Measurements from ENCODE around the gene OR10J1. TPM values are rescaled to one million over a fixed set of nuclear protein-coding genes. Genes with fewer than 3 reads are reported as not detected.

Gene OR10J1
- total RNA-seq, 1 experiment from 2014 or later = not detected

DNA sequence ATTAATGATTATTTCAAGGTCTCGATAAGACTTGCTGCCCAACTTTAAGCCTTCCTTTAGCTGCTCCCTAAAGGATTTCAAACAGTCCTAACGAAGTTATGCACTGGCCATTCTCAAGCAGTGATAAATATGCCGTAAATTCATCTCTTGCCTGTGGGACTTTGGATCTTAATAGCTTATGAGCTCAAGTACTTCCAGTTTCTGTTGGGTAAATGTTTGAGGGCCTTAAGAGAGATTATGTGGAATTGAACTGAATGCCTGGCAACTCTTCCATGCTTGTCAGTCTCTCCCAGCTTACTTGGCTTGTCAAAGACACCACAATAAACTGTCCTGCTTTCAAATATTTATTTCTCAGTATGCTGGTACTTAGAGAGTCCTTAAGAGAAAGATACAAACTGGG is 11.0 kb upstream of the OR10J1 start:
- peak overlapping the region; percentile 40 for H3K27ac Mint-ChIP-seq (ENCODE audit: low read depth, unreplicated experiment)
- ChIA-PET CTCF (interaction anchor here (0.6 to 1.1 kb wide), 3 partner anchors 17 to 651 kb away, joined by 3 to 4 read pairs (median 3); no protein-coding TSS in a partner anchor), POLR2A (interaction anchor here (0.7 to 1.0 kb wide), 2 partner anchors 40 to 41 kb away, joined by 3 to 4 read pairs; no protein-coding TSS in a partner anchor)
- H3K4me3 Mint-ChIP-seq (ENCODE audit: unreplicated experiment) = no peak overlapping the region
- no peaks in the 10 kb centered on the region for H3K27me3 Mint-ChIP-seq (ENCODE audit: insufficient read depth, unreplicated experiment)
- H3K4me1 Mint-ChIP-seq (ENCODE audit: insufficient read depth, unreplicated experiment) = peaks cover 21% of the 10 kb centered on the region
- intact Hi-C loops (cut with micrococcal nuclease) = no loop called here
- DNase-seq (ENCODE audit: unreplicated experiment) = no peak
- BruUV-seq (replicated peaks) = no TSS peak
- peaks cover 7% of the 10 kb centered on the region for H3K9me3 Mint-ChIP-seq (ENCODE audit: unreplicated experiment)
- no peak for TF ChIP-seq CTCF (IDR thresholded peaks at IDR 0.05; ENCODE audit: unreplicated experiment)
- H3K36me3 Mint-ChIP-seq (ENCODE audit: insufficient read depth, unreplicated experiment) = no peaks in the 10 kb centered on the region

DNA sequence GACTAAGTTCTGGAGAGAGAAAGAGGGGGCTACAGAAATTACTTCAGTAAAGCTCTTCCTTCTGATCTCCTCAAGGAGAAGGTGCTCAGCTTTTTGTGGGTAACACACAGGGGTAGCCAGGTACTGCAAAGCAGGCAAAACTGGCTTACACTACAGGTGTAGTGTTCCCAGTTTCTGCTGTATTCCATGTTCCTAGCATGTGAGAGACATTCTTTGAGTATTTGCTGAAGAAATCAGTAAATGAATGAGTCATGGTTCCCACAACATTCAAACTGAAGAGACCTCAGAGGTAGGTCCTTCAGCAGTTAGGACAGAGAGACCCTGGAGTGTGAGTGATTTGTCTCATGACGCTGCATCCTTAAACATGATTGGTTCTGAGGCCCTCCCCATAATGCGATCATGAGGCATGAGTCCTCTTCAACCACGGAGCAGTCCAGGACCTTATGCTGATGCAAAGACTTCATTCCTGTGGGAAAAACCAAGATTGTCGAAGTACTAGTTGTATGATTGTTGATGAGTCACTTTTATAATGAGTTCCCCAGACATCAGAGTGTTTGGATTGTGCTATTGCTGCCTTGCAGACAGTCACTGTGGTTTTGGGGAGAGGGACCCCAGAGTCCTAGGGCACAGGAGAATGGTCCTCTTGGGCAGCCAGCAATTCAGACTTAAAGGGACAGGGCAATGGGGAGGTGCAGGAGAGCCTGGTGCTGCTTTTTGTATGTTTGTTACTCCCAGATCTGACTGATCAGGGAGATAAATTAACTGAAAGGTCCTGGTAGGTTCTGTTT is 10.3 kb upstream of the OR10J1 start:
- H3K36me3 Mint-ChIP-seq (ENCODE audit: insufficient read depth, unreplicated experiment) = no peaks in the 10 kb centered on the region
- ChIA-PET POLR2A (interaction anchor here (1.0 kb wide), 1 partner anchor 40 kb away, joined by 3 read pairs; no protein-coding TSS in a partner anchor), CTCF (no interaction called here)
- H3K4me3 Mint-ChIP-seq (ENCODE audit: unreplicated experiment) = no peak overlapping the region
- no TSS peak for BruUV-seq (replicated peaks)
- TF ChIP-seq CTCF (IDR thresholded peaks at IDR 0.05; ENCODE audit: unreplicated experiment) = no peak
- H3K9me3 Mint-ChIP-seq (ENCODE audit: unreplicated experiment) = peaks cover 7% of the 10 kb centered on the region
- H3K27me3 Mint-ChIP-seq (ENCODE audit: insufficient read depth, unreplicated experiment) = no peaks in the 10 kb centered on the region
- H3K27ac Mint-ChIP-seq (ENCODE audit: low read depth, unreplicated experiment) = peak overlapping the region; percentile 40
- H3K4me1 Mint-ChIP-seq (ENCODE audit: insufficient read depth, unreplicated experiment) = peaks cover 21% of the 10 kb centered on the region
- intact Hi-C loops (cut with micrococcal nuclease) = no loop called here
- DNase-seq (ENCODE audit: unreplicated experiment) = peak; percentile 89

DNA sequence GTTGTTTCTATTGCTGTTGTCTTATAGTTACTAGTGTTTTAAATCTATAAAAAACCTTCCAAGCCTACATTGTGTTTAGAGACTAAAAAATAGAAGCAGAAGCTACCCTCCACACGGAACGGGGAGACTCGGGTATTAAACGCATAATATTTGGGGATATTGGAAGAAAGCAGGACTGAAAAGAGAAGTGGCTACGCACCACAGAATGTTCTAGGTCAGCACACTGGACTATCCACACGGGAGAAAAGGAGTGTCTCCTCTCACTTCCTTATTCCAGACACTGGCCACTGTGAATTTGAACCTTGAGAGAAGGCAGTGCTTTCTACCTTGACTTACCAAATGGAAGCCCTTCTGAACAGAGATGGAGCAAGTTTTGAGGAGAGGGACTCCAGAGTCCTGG is 8.5 kb upstream of the OR10J1 start:
- TF ChIP-seq CTCF (IDR thresholded peaks at IDR 0.05; ENCODE audit: unreplicated experiment) = no peak
- H3K36me3 Mint-ChIP-seq (ENCODE audit: insufficient read depth, unreplicated experiment) = no peaks in the 10 kb centered on the region
- H3K4me1 Mint-ChIP-seq (ENCODE audit: insufficient read depth, unreplicated experiment) = peaks cover 15% of the 10 kb centered on the region
- no peaks in the 10 kb centered on the region for H3K27me3 Mint-ChIP-seq (ENCODE audit: insufficient read depth, unreplicated experiment)
- intact Hi-C loops (cut with micrococcal nuclease) = no loop called here
- no TSS peak for BruUV-seq (replicated peaks)
- POLR2A ChIA-PET = no interaction called here
- DNase-seq (ENCODE audit: unreplicated experiment) = no peak
- no peak overlapping the region for H3K27ac Mint-ChIP-seq (ENCODE audit: low read depth, unreplicated experiment)
- CTCF ChIA-PET = interaction anchor here (1.0 kb wide), 1 partner anchor 10 kb away, joined by 3 read pairs; no protein-coding TSS in a partner anchor
- no peaks in the 10 kb centered on the region for H3K9me3 Mint-ChIP-seq (ENCODE audit: unreplicated experiment)
- H3K4me3 Mint-ChIP-seq (ENCODE audit: unreplicated experiment) = no peak overlapping the region

- BruUV-seq (replicated peaks) = no TSS peak
- intact Hi-C loops (cut with micrococcal nuclease) = no loop called here
- H3K4me3 Mint-ChIP-seq (ENCODE audit: unreplicated experiment) = no peak within 1 kb of the TSS
- H3K4me1 Mint-ChIP-seq (ENCODE audit: insufficient read depth, unreplicated experiment) = peaks cover 15% of the 10 kb centered on the region
- no peak for DNase-seq (ENCODE audit: unreplicated experiment)
- H3K36me3 Mint-ChIP-seq (ENCODE audit: insufficient read depth, unreplicated experiment) = no peaks in the 10 kb centered on the region
- no peaks in the 10 kb centered on the region for H3K9me3 Mint-ChIP-seq (ENCODE audit: unreplicated experiment)
- H3K27me3 Mint-ChIP-seq (ENCODE audit: insufficient read depth, unreplicated experiment) = no peaks in the 10 kb centered on the region
- no peak within 1 kb of the TSS for H3K27ac Mint-ChIP-seq (ENCODE audit: low read depth, unreplicated experiment)
- no peak for TF ChIP-seq CTCF (IDR thresholded peaks at IDR 0.05; ENCODE audit: unreplicated experiment)
- ChIA-PET POLR2A (no interaction called here), CTCF (interaction anchor here (1.0 kb wide), 1 partner anchor 9 kb away, joined by 3 read pairs; no protein-coding TSS in a partner anchor)
Measured at GRCh38 chr1:159431904-159432303, 7.6 kb upstream of the OR10J1 start, which contains the start of gene OR10J4. TSS of gene OR10J4 (plus strand) at chr1:159432204.
